HG02623 (cell line): ENCODE measurements around the gene GPX4.

Source experiments
- ATAC-seq: cut with Tn5 transposase; IDR thresholded peaks from one replicate; pipeline ENCODE4 v1.9.1; 2021; ENCODE audit warnings: moderate library complexity; ENCODE audit not compliant: unreplicated experiment

Gene GPX4

GRCh38 chr19:1068009-1069001 lies 35.5 kb upstream of the GPX4 start:
- no peak for ATAC-seq

GRCh38 chr19:1069009-1069779 lies 34.6 kb upstream of the GPX4 start:
- no peak for ATAC-seq

GRCh38 chr19:1070576-1070930 lies 33.2 kb upstream of the GPX4 start:
- no peak for ATAC-seq

- no peak for ATAC-seq
Observed at GRCh38 chr19:1070931-1071791, 32.6 kb upstream of the GPX4 start.

- no peak for ATAC-seq
Observed at GRCh38 chr19:1072371-1073015, 31.3 kb upstream of the GPX4 start.

GRCh38 chr19:1073063-1073955 lies 30.5 kb upstream of the GPX4 start:
- no peak for ATAC-seq

- no peak for ATAC-seq
Observed at GRCh38 chr19:1073956-1074517, 29.8 kb upstream of the GPX4 start.

- no peak for ATAC-seq
Observed at GRCh38 chr19:1074544-1075283, 29.1 kb upstream of the GPX4 start.

- ATAC-seq: no peak
Observed at GRCh38 chr19:1076046-1076386, 27.8 kb upstream of the GPX4 start.

GRCh38 chr19:1076951-1077350 lies 26.8 kb upstream of the GPX4 start:
- peak; percentile 54 for ATAC-seq

GRCh38 chr19:1079566-1080111 lies 24.2 kb upstream of the GPX4 start:
- no peak for ATAC-seq

- ATAC-seq: no peak
Observed at GRCh38 chr19:1080360-1081161, 23.2 kb upstream of the GPX4 start.

GRCh38 chr19:1081301-1082164 lies 22.3 kb upstream of the GPX4 start:
- ATAC-seq: no peak

GRCh38 chr19:1082165-1082927 lies 21.4 kb upstream of the GPX4 start:
- no peak for ATAC-seq

GRCh38 chr19:1082928-1083816 lies 20.6 kb upstream of the GPX4 start:
- ATAC-seq: no peak
